Measurements from ENCODE around the gene ROBO2. TPM values are rescaled to one million over a fixed set of nuclear protein-coding genes. Genes with fewer than 3 reads are reported as not detected.

ROBO2 gene
- polyA plus RNA-seq, 1 experiment: 16.3 TPM

GRCh38 chr3:77460326-77460725 is 420.4 kb downstream of the ROBO2 start:
- Histone ChIP-seq H3K27ac (ENCODE audit: low read depth, low read length) (no peak overlapping the region), H3K27me3 (ENCODE audit: control insufficient read depth, insufficient read depth, low read length) (no peaks in the 10 kb centered on the region), H3K9me3 (ENCODE audit: control insufficient read depth, insufficient read depth, low read length) (no peaks in the 10 kb centered on the region), H3K4me3 (ENCODE audit: low read depth, low read length) (no peak overlapping the region)
- ChIA-PET CTCF (no interaction called here), POLR2A (no interaction called here)
- TF ChIP-seq CTCF (IDR thresholded peaks at IDR 0.05; ENCODE audit: low read depth, low read length): no peak
- no peak for DNase-seq (ENCODE audit: low read depth, low spot score)

GRCh38 chr3:77462951-77463350 is 423.1 kb downstream of the ROBO2 start:
- H3K4me3 ChIP-seq (ENCODE audit: low read depth, low read length): no peak overlapping the region
- no peak overlapping the region for H3K27ac ChIP-seq (ENCODE audit: low read depth, low read length)
- ChIA-PET CTCF (no interaction called here), POLR2A (no interaction called here)
- DNase-seq (ENCODE audit: low read depth, low spot score): no peak
- no peaks in the 10 kb centered on the region for H3K27me3 ChIP-seq (ENCODE audit: control insufficient read depth, insufficient read depth, low read length)
- no peak for TF ChIP-seq CTCF (IDR thresholded peaks at IDR 0.05; ENCODE audit: low read depth, low read length)
- no peaks in the 10 kb centered on the region for H3K9me3 ChIP-seq (ENCODE audit: control insufficient read depth, insufficient read depth, low read length)

- POLR2A ChIA-PET: no interaction called here
- no peak for TF ChIP-seq CTCF (IDR thresholded peaks at IDR 0.05; ENCODE audit: low read depth, low read length)
- Histone ChIP-seq H3K4me3 (ENCODE audit: low read depth, low read length) (no peak overlapping the region), H3K27me3 (ENCODE audit: control insufficient read depth, insufficient read depth, low read length) (no peaks in the 10 kb centered on the region), H3K27ac (ENCODE audit: low read depth, low read length) (no peak overlapping the region), H3K9me3 (ENCODE audit: control insufficient read depth, insufficient read depth, low read length) (no peaks in the 10 kb centered on the region)
- no peak for DNase-seq (ENCODE audit: low read depth, low spot score)
- CTCF ChIA-PET: no interaction called here
Observed at GRCh38 chr3:77464111-77464688, 424.3 kb downstream of the ROBO2 start.

GRCh38 chr3:77466562-77467115 is 426.7 kb downstream of the ROBO2 start:
- H3K27ac ChIP-seq (ENCODE audit: low read depth, low read length): no peak overlapping the region
- no peak for TF ChIP-seq CTCF (IDR thresholded peaks at IDR 0.05; ENCODE audit: low read depth, low read length)
- no peak overlapping the region for H3K4me3 ChIP-seq (ENCODE audit: low read depth, low read length)
- no peaks in the 10 kb centered on the region for H3K27me3 ChIP-seq (ENCODE audit: control insufficient read depth, insufficient read depth, low read length)
- no peaks in the 10 kb centered on the region for H3K9me3 ChIP-seq (ENCODE audit: control insufficient read depth, insufficient read depth, low read length)
- ChIA-PET POLR2A (no interaction called here), CTCF (no interaction called here)
- no peak for DNase-seq (ENCODE audit: low read depth, low spot score)

- CTCF ChIA-PET: interaction anchor here (0.7 kb wide), 1 partner anchor 75 kb away, joined by 4 read pairs; no protein-coding TSS in a partner anchor
- Histone ChIP-seq H3K27ac (ENCODE audit: low read depth, low read length) (no peak overlapping the region), H3K9me3 (ENCODE audit: control insufficient read depth, insufficient read depth, low read length) (no peaks in the 10 kb centered on the region), H3K27me3 (ENCODE audit: control insufficient read depth, insufficient read depth, low read length) (no peaks in the 10 kb centered on the region), H3K4me3 (ENCODE audit: low read depth, low read length) (no peak overlapping the region)
- no peak for TF ChIP-seq CTCF (IDR thresholded peaks at IDR 0.05; ENCODE audit: low read depth, low read length)
- POLR2A ChIA-PET: no interaction called here
- DNase-seq (ENCODE audit: low read depth, low spot score): no peak
Observed at GRCh38 chr3:77467702-77468625, 428.1 kb downstream of the ROBO2 start.

All from AG04450 (cell line).